DOHH2 (cell line): ENCODE data around the gene STARD13.

Experiments
- H3F3A ChIP-seq: fragments of 200-600 bp; sonication (generic), shearing (Covaris generic); 2 replicates; pipeline ENCODE4 v1.6.0; 2016; ENCODE audit warnings: antibody characterized with exemption, mild to moderate bottlenecking; ENCODE audit not compliant: control insufficient read depth, insufficient read depth
- H3K27ac ChIP-seq: fragments of 200-600 bp; sonication (generic); 2 replicates; pipeline ENCODE4 v1.5.1; 2014; ENCODE audit warnings: low read depth, mild to moderate bottlenecking, low read length, moderate library complexity
- H3K27me3 ChIP-seq: fragments of 200-600 bp; sonication (generic); 2 replicates; pipeline ENCODE4 v1.6.1; 2014; ENCODE audit warnings: mild to moderate bottlenecking, low read length, mixed read lengths; ENCODE audit not compliant: control insufficient read depth
- H3K36me3 ChIP-seq: fragments of 200-600 bp; sonication (generic); 2 replicates; pipeline ENCODE4 v1.6.1; 2014; ENCODE audit warnings: mild to moderate bottlenecking, low read length, moderate library complexity, mixed read lengths; ENCODE audit not compliant: control insufficient read depth
- H3K4me1 ChIP-seq: fragments of 200-600 bp; sonication (generic); 2 replicates; pipeline ENCODE4 v1.6.1; 2014; ENCODE audit warnings: mild to moderate bottlenecking, low read length, mixed read lengths; ENCODE audit not compliant: control insufficient read depth
- H3K4me2 ChIP-seq: fragments of 200-600 bp; sonication (generic); 2 replicates; pipeline ENCODE4 v1.6.0; 2014; ENCODE audit warnings: mild to moderate bottlenecking, low read length, moderate library complexity
- H3K4me3 ChIP-seq: fragments of 200-600 bp; sonication (generic); 2 replicates; pipeline ENCODE4 v1.5.1; 2014; ENCODE audit warnings: mild to moderate bottlenecking, low read length, mixed read lengths
- H3K79me2 ChIP-seq: fragments of 200-600 bp; sonication (generic); 2 replicates; pipeline ENCODE4 v1.6.1; 2014; ENCODE audit warnings: mild to moderate bottlenecking, low read length, mixed read lengths; ENCODE audit not compliant: control insufficient read depth
- H3K9me2 ChIP-seq: fragments of 200-600 bp; sonication (generic); replicated peaks from 2 replicates; pipeline ENCODE4 v1.6.1; 2014; ENCODE audit warnings: mild to moderate bottlenecking, low read length, mixed read lengths; ENCODE audit not compliant: control insufficient read depth
- H3K9me3 ChIP-seq: fragments of 200-600 bp; sonication (generic); 2 replicates; pipeline ENCODE4 v1.6.1; 2014; ENCODE audit warnings: antibody characterized with exemption, low read length, mixed read lengths; ENCODE audit not compliant: control insufficient read depth, insufficient read depth
- H4K20me1 ChIP-seq: fragments of 200-600 bp; sonication (generic); 2 replicates; pipeline ENCODE4 v1.6.0; 2014; ENCODE audit warnings: low read depth, mild to moderate bottlenecking, antibody characterized with exemption, low read length, moderate library complexity; ENCODE audit not compliant: control insufficient read depth, insufficient read depth
- EZH2phosphoT487 ChIP-seq: fragments of 200-600 bp; sonication (generic); IDR thresholded peaks from 2 replicates; pipeline ENCODE4 v1.6.1; 2017; ENCODE audit warnings: borderline replicate concordance, mild to moderate bottlenecking, antibody characterized with exemption, low read length, moderate library complexity, mixed read lengths
- TF ChIP-seq, protein P1 (sequence below): fragments of 200-600 bp; sonication (generic); IDR thresholded peaks from one replicate; pipeline ENCODE4 v1.5.1; 2014; ENCODE audit warnings: antibody characterized with exemption, mild to moderate bottlenecking, low read depth, low read length; ENCODE audit not compliant: poor library complexity, severe bottlenecking

Gene STARD13

DNA sequence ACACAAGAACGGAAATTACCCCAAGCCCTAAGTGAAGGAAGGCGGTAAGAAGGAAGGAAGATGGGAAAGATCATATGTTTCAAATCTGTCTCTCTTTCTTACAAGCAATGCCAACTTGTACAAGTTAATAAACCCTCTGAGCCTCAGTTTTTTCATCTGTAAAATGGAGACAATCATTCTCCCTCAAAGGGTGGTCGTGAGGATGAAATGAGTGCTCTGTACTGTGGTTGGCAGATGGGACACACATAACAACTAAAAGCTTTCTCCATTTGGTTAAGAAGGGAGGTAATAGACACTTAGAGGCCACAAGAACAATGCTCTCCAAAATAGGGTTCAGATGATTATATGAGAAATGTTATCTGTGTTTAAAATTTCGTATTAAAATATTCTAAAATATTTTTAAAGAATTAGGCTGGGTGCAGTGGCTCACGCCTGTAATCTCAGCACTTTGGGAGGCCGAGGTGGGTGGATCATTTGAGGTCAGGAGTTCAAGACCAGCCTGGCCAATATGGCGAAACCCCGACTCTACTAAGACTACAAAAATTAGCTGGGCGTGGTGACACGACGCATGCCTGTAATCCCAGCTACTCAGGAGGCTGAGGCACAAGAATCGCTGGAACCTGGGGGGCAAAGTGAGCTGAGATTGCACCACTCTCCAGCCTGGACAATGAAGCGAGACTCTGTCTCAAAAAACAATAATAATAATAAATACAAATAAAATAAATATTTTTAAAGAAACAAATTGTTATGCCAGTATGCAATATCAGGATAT, 89.7 kb downstream of the STARD13 start:
- Histone ChIP-seq H3K4me1 (no peaks in the 10 kb centered on the region), H3F3A (no peaks in the 10 kb centered on the region), H3K27ac (no peak overlapping the region), H4K20me1 (no peaks in the 10 kb centered on the region), H3K4me3 (no peak overlapping the region), H3K9me3 (no peaks in the 10 kb centered on the region), H3K36me3 (no peaks in the 10 kb centered on the region), H3K79me2 (no peaks in the 10 kb centered on the region), H3K27me3 (peaks cover 16% of the 10 kb centered on the region), H3K4me2 (no peak overlapping the region), H3K9me2 (no peaks in the 10 kb centered on the region)
- no peak for TF ChIP-seq EZH2phosphoT487
- TF ChIP-seq, protein P1, sequence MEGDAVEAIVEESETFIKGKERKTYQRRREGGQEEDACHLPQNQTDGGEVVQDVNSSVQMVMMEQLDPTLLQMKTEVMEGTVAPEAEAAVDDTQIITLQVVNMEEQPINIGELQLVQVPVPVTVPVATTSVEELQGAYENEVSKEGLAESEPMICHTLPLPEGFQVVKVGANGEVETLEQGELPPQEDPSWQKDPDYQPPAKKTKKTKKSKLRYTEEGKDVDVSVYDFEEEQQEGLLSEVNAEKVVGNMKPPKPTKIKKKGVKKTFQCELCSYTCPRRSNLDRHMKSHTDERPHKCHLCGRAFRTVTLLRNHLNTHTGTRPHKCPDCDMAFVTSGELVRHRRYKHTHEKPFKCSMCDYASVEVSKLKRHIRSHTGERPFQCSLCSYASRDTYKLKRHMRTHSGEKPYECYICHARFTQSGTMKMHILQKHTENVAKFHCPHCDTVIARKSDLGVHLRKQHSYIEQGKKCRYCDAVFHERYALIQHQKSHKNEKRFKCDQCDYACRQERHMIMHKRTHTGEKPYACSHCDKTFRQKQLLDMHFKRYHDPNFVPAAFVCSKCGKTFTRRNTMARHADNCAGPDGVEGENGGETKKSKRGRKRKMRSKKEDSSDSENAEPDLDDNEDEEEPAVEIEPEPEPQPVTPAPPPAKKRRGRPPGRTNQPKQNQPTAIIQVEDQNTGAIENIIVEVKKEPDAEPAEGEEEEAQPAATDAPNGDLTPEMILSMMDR: no peak

DNA sequence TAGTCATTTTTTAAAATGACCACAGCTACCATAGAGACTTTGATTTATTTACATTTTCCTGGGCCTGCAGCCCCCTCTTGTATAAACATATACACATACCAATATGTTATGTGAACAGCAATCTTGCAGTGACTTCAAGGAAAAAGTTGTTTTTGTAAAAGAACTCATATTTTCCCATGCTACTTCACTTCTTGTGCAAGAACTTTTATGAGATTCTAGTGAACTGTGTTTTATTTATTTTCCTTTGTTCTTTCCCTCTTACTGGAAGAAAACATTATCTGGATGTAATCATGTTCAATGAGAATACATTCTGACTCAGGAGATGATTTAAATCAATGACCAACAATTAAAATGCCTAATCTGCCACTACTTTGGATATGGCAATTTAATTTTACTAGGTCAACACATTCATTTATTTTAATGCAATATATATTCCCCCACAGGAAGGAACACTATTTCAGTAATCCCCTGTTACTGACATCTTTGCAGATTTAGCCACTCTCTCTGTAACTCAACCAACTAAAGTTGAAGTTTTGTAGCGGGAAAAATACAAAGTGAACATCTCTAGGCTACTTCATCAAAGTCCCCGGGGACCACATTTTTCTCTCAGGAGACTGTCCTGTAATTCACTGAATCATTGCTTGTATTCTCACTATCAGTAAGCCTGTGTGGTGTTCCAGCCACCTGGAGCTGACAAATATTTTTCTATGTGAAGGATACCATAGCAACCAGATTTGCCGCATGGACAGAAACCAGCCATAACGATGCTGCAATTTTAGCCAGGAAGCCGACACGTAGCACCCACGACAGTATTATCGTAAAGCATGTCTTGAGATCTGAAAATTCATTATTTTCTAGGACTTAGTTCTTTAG, 90.5 kb downstream of the STARD13 start:
- Histone ChIP-seq H3K36me3 (no peaks in the 10 kb centered on the region), H3K4me3 (no peak overlapping the region), H3K4me1 (no peaks in the 10 kb centered on the region), H3K79me2 (no peaks in the 10 kb centered on the region), H3K9me3 (no peaks in the 10 kb centered on the region), H4K20me1 (no peaks in the 10 kb centered on the region), H3K27me3 (peaks cover 16% of the 10 kb centered on the region), H3K9me2 (no peaks in the 10 kb centered on the region), H3F3A (no peaks in the 10 kb centered on the region), H3K27ac (no peak overlapping the region), H3K4me2 (no peak overlapping the region)
- no peak for TF ChIP-seq EZH2phosphoT487

DNA sequence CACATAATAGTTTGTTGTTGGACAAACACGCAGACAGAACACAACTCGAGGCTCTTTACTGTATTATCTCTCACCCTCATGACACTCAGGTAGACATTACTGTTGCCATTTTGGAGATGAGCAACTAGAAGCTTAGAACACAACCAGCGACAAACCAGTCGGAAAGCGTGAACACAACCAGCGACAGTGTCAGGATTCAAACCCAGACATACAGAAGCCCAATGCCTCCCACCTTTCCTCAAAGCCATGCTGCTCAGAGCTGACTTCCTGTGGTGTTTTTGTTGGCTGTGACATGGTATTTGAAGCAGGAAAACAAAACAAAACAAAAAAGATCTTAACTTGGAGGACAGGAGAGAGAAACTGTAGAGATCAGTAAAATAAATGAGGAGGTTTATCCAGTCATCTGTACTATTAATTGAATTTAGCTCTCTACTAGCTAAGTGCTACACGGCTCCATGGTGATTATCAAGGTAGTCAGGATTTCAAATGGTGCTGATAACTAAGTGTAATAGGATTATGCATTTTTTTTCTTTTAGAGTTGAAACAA, 92.1 kb downstream of the STARD13 start:
- Histone ChIP-seq H3K9me3 (no peaks in the 10 kb centered on the region), H3K36me3 (no peaks in the 10 kb centered on the region), H3K4me2 (no peak overlapping the region), H3K27ac (no peak overlapping the region), H3K4me3 (no peak overlapping the region), H4K20me1 (no peaks in the 10 kb centered on the region), H3K79me2 (no peaks in the 10 kb centered on the region), H3K4me1 (no peaks in the 10 kb centered on the region), H3F3A (no peaks in the 10 kb centered on the region), H3K9me2 (no peaks in the 10 kb centered on the region), H3K27me3 (peaks cover 16% of the 10 kb centered on the region)
- TF ChIP-seq, protein P1: no peak
- TF ChIP-seq EZH2phosphoT487: no peak
